ENCODE measurements around the gene ZNF680.

ZNF680 gene

DNA sequence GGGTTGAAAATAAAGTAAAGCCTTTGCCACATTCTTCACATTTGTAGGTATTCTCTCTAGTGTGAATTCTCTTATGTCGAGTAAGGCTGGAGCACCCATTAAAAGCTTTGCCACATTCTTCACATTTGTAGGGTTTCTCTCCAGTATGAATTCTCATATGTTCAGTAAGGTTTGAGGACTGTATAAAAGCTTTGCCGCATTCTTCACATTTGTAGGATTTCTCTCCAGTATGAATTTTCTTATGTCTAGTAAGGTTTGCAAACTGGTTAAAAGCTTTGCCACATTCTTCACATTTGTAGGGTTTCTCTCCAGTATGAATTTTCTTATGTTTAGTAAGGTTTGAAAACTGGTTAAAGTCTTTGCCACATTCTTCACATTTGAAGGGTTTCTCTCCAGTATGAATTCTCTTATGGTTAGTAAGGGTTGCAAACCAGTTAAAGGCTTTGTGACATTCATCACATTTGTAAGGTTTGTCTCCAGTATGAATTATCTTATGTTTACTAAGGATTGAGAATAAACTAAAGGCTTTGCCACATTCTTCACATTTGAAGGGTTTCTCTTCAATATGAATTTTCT lies 41.4 kb downstream of the ZNF680 start:
- DNase-seq (no peak), ATAC-seq (no peak)
- Mint-ChIP-seq H3K27ac (no peak overlapping the region), H3K27me3 (no peaks in the 10 kb centered on the region), H3K9me3 (peaks cover 67% of the 10 kb centered on the region), H3K4me3 (no peak overlapping the region), H3K36me3 (ENCODE audit: low read depth) (peaks cover 88% of the 10 kb centered on the region), H3K4me1 (no peaks in the 10 kb centered on the region)

GRCh38 chr7:64516451-64516850 lies 46.4 kb downstream of the ZNF680 start:
- H3K4me1 Mint-ChIP-seq: no peaks in the 10 kb centered on the region
- DNase-seq (no peak), ATAC-seq (no peak)
- H3K4me3 Mint-ChIP-seq: no peak overlapping the region
- H3K27me3 Mint-ChIP-seq: no peaks in the 10 kb centered on the region
- H3K27ac Mint-ChIP-seq: no peak overlapping the region
- peaks cover 59% of the 10 kb centered on the region for H3K9me3 Mint-ChIP-seq
- H3K36me3 Mint-ChIP-seq (ENCODE audit: low read depth): peaks cover 82% of the 10 kb centered on the region

DNA sequence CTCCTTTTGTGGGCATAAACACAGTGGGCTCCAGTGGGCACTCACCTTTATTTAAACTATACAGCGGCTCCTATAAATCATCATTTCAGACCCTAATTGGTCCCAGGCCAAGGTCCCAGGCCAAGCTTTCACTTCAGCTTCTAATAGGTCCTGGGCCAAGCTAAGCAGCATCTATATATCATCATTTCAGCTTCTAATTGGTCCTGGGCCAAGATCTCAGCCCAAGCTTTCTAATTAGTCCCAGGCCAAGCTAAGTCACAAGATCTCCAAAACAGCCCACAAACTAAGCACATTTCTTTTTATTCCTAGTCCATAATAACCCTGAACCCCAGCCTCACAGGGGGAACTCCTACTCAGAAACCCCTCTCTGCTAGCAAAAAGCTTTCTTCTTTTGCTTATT lies 47.1 kb downstream of the ZNF680 start:
- H3K9me3 Mint-ChIP-seq: peaks cover 52% of the 10 kb centered on the region
- no peak overlapping the region for H3K4me3 Mint-ChIP-seq
- ATAC-seq: no peak
- H3K27ac Mint-ChIP-seq: no peak overlapping the region
- H3K36me3 Mint-ChIP-seq (ENCODE audit: low read depth): peaks cover 80% of the 10 kb centered on the region
- no peak for DNase-seq
- H3K27me3 Mint-ChIP-seq: no peaks in the 10 kb centered on the region
- no peaks in the 10 kb centered on the region for H3K4me1 Mint-ChIP-seq

GRCh38 chr7:64515330-64515729 lies 47.5 kb downstream of the ZNF680 start:
- peaks cover 48% of the 10 kb centered on the region for H3K9me3 Mint-ChIP-seq
- DNase-seq: no peak
- no peak overlapping the region for H3K4me3 Mint-ChIP-seq
- H3K4me1 Mint-ChIP-seq: no peaks in the 10 kb centered on the region
- peaks cover 76% of the 10 kb centered on the region for H3K36me3 Mint-ChIP-seq (ENCODE audit: low read depth)
- H3K27ac Mint-ChIP-seq: no peak overlapping the region
- no peaks in the 10 kb centered on the region for H3K27me3 Mint-ChIP-seq
- no peak for ATAC-seq

DNA sequence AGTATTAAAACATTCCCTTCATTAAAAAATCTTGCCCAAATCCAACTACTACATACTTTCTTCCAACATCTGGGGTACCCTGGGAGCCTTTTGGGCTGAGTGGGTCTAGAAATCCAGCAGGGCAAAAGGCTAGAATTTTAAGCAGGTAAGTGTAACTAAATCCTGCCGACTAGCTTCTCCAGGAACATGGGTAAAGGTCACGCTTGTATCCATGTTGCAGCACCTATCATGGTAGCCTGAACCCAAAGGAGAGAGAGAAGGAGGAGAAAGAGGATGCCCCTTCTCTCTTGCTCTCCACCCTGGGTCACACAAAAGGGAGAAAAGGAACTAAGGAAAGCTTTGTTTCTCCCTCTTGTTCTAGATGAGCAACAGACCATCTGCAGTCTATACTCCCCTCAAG lies 53.3 kb downstream of the ZNF680 start:
- H3K36me3 Mint-ChIP-seq (ENCODE audit: low read depth): peaks cover 57% of the 10 kb centered on the region
- H3K4me1 Mint-ChIP-seq: no peaks in the 10 kb centered on the region
- no peak for DNase-seq

DNA sequence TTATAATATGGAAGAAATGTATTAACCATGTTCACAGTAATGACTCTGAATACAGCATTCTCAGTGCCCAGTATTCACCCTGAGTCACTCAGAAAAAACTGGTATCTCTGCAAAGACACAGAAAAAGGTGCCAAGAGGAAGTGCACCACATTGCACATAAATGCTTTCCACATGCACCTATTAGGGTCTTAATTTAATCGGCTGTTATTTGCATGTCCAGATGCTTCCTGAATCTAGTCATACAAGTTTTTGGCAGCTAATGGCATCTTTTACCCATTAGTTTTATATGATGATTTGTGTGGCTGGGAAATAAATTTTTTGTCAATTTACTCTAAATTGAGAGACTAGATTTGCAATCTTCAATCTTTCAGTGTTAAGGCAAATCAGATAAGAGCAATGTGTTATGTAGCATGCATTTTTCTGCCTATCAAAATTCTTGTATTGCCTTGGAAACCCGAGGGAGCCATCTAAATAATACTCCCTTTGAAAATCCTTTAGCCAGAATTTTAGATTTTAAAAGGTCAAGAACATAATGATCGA lies 58.2 kb downstream of the ZNF680 start:
- Mint-ChIP-seq H3K9me3 (peaks cover 49% of the 10 kb centered on the region), H3K4me1 (no peaks in the 10 kb centered on the region), H3K36me3 (ENCODE audit: low read depth) (peaks cover 45% of the 10 kb centered on the region), H3K27ac (no peak overlapping the region), H3K27me3 (no peaks in the 10 kb centered on the region), H3K4me3 (no peak overlapping the region)
- ATAC-seq (no peak), DNase-seq (no peak)

More for the DNA sequence above, 53.3 kb downstream of the ZNF680 start:
- Mint-ChIP-seq H3K27ac (no peak overlapping the region), H3K4me3 (no peak overlapping the region), H3K27me3 (no peaks in the 10 kb centered on the region), H3K9me3 (peaks cover 26% of the 10 kb centered on the region)
- no peak for ATAC-seq

DNA sequence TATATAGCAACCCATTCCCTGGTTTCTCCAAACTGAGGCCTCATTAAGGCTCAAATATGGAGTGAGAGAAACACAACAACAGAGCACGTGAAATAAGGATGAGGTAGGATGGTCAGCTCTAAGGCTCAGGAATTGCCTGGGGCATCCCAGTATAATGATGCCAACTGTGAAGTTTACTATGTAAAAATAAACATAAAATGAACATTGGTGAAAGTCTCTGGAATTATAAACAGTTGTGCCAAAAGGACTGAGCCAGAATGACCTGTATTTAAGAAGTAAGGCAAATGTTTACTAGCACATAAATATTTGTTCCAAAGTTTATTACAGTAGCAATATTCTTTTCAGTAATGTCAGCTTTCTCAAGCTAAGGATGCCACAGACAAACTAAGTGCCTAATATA lies 64.6 kb downstream of the ZNF680 start:
- H3K27me3 Mint-ChIP-seq: no peaks in the 10 kb centered on the region
- H3K9me3 Mint-ChIP-seq: peaks cover 36% of the 10 kb centered on the region
- H3K4me1 Mint-ChIP-seq: no peaks in the 10 kb centered on the region
- DNase-seq (no peak), ATAC-seq (no peak)
- H3K36me3 Mint-ChIP-seq (ENCODE audit: low read depth): peaks cover 22% of the 10 kb centered on the region
- H3K4me3 Mint-ChIP-seq: no peak overlapping the region
- H3K27ac Mint-ChIP-seq: no peak overlapping the region

DNA sequence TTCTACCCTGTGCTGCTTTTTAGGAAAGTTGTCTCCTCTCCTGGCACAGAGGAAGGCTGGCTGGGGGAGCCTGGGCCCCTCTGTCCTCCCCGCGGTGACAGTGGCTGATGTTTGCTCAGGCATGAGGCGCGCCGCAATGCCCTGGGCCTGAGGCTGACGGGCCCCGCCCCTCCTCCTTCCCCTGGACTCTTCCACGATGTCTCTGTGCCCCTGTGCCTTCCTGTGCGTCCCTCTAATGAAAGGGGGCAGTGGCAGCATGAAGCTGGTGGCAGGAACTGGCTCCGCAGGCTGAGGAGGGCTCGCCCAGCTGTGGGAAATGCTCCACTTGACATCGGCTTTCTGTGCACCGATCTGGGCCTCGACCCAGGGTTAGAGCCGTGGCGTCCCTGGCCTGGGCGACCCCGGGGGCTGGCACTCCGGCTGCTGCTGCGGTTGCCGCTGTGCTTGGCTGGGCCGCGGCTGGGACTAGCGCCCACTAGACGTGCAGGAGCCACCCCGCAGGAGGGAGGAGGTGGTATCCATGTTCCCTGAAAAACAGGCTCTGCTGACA lies 67.9 kb downstream of the ZNF680 start:
- no peak overlapping the region for H3K27ac Mint-ChIP-seq
- DNase-seq: no peak
- H3K4me3 Mint-ChIP-seq: no peak overlapping the region
- peaks cover 8% of the 10 kb centered on the region for H3K36me3 Mint-ChIP-seq (ENCODE audit: low read depth)
- H3K27me3 Mint-ChIP-seq: no peaks in the 10 kb centered on the region
- no peak for ATAC-seq
- peaks cover 22% of the 10 kb centered on the region for H3K9me3 Mint-ChIP-seq
- no peaks in the 10 kb centered on the region for H3K4me1 Mint-ChIP-seq

DNA sequence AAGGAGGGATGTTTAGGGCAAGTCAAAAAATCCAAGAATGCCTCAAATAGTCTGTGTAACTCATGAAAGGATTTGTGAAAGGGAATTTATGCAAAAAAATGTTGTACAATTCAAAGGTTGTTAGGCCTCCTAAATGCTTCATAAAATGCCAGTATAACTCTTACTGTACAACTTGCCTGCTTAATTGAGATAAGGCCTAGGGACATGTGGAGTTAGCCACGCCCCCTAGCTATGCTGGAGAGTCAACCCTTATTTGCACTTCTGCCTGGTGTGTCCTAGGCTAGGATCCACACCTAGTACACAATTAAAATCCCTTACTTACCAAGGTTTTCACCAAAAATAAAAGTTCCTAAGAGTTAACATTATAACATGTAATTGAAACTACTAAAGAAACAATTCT lies 77.2 kb downstream of the ZNF680 start:
- Mint-ChIP-seq H3K27ac (no peak overlapping the region), H3K27me3 (no peaks in the 10 kb centered on the region), H3K4me3 (no peak overlapping the region), H3K9me3 (peaks cover 28% of the 10 kb centered on the region), H3K4me1 (no peaks in the 10 kb centered on the region), H3K36me3 (ENCODE audit: low read depth) (peaks cover 7% of the 10 kb centered on the region)
- ATAC-seq (no peak), DNase-seq (no peak)
